ENCODE measurements around the gene RAB35. TPM values are rescaled to one million over a fixed set of nuclear protein-coding genes. Genes with fewer than 3 reads are reported as not detected.

RAB35 gene
- total RNA-seq, 1 donor from 2014 or later: 38.8 TPM

DNA sequence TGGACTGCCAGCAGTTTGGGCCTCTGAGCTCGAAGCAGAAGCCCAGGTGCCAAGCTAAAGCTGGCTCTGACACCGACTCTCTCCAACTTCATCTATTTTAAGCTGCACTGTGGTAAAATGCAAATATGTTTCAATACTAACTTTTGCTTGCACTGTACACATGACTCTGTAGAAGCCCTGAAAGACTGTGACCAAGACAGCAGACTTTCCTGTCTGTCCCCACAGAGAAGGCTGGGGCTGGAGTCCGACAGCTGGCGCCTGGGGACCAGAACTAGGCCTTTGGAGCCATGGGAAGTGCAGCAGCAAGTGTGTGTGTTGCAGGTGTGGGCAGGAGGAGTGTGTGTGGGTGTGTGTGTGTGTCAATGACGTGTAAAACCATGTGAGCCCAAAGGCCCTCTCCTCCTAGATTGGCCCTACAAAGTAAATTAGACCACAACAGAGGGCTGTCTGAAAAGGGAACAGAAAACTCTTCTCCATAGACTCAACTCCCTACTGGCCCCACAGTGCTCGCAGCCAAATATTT is 16.4 kb upstream of the RAB35 start:
- DNase-seq (ENCODE audit: low read depth in 2 of 2): no peak

DNA sequence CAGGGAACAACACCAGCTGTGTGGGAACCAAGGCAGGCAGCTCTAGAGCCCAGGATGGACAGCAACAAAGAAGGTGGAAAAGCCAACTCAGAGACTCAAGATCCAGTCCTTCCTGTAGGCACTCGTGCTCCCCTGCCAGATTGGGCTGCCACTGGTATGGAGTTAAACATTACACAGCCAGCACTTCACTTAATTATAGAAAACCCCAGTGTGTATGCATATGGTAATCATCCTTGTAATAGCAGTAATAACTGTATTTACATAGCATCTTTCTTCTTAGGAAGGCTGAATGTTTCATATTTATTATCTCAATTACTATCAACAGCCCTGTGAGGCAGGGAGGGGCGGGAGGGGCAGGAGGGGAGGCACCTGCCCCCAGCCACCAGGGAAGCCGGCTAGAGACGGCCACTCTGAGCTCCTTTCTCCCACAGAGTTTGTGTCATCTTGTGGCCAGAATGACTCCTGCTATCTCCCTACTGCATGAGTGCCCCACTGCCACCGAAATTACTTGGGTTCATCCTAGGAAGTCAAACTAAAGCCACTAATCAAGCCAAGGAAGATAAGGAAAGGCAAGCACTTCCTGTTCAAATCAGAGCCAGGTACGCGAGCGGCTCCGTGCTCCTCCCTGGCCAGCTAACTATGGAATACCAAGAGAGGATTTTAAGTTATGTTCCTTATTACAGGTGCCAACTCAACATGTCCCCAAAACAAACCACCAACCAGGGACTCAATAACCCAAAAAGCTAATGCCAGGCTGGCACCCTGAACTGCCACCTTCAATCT is 15.7 kb upstream of the RAB35 start:
- no peak for DNase-seq (ENCODE audit: low read depth in 2 of 2)

DNA sequence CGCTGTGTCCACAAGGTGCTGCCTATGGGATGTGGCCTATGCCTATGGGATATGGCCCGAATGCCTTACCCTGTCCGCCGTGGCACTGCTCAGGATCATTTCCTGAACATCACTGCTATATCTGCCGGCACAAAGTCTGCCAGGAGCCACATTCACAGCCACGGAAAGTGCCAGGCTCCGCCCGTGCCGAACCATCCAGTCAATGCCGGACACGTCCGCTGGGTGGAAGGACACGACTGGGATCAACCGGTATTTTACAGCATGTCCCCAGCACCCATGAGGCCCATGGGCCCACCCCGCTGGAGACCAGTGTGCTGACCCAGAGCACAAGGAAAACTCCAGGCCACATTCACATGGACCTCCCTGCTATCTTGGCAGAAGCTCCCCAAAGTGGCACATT is 14.6 kb upstream of the RAB35 start:
- no peak for DNase-seq (ENCODE audit: low read depth in 2 of 2)

DNA sequence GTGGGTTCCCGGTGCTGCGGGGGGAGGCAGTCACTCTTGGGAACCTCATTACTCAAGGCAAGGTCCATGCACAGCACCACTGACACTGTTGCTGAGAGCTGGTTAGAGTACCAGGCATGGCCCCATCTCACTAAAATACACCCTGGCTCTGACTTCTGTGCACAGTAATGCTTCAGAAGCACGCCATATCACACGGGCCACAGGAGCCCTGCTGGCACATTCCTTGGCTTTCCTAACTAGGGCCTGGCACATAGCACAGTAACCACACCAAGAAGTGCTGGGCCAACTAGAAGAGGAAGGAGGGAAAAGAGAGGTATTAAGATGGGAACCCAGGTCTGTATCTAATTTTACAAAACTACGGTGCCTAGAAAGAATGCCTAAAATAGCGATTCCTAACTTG is 13.5 kb upstream of the RAB35 start:
- DNase-seq (ENCODE audit: low read depth in 2 of 2): no peak

DNA sequence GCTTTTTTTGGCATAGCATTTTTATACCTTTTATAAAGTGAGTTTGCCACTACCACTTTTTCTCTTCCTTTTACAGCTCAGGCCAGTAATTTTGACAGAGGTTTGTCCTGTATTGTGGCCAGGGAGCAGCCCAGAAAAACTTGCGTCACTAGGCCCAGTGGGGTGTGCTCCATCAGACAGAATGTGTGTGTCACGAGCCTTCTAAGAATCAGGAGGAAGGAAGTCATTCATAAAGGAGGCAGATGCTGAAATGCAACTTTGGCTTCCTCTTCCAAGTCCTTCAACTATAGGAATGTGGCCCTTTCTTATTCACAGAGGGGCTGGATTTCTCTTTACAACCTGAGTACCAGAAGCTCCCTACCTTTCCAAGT is 10.1 kb upstream of the RAB35 start:
- DNase-seq (ENCODE audit: low read depth in 2 of 2): peak in 1 of 2 donors; percentile 82

DNA sequence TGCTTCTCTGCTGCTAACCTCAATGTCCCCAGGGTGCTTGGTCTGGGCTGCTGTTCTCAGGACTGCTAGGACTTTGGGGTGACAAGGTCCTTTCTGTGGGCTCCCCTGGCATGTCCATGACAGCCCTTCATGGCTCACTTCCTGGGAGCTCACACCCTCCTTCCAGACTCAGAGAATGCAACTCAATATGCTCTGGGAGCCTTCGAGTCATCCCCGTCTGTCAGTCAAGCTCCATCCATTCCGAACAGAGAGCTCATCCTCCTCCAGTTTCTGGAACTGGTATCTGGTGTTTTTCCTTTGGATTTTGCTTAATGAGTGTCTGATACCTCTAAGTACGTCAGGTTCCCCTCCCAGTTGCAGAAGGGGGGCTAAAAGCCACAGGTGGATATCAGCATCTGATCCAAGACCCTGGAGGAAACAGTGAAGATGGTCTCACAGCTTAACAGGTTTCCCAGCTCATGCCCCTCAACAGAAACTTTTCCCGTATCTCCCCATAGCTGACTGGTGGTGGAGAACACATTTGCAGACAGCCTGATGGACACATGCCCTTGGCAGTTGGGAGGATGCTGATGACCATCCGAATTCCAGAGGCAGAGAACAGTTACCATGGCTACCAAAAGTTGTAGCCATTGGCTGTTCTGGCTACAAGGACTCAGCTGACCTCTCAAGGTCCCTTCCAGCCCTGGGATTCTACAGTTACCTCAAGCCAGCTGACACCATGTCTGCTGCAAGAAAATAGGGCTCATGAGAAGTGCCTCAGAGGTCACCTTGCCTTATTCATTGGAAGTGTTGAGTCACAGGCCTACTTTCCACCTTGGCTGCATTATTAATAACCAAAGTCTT is 9.5 kb upstream of the RAB35 start:
- peak in 1 of 2 donors; percentile 72 for DNase-seq (ENCODE audit: low read depth in 2 of 2)

DNA sequence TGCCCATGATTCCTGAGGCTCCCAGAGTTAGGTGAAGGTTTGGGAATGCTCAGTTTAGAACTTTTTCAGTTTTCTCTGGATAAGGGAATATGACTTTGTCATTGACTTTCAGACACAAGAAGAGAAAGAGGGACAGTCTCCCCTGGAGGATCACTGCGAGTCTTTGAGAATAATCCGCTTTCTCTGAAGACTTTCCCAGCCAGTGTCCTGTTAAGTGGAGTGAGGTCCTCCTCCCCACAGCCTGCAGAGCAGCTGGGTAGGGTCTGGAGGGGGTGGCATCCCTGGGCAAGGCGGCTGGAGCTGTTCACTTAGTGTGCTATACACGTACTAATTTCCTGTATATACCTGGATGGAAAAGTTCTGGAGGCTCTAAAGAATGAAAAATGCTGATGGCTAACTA is 8.5 kb upstream of the RAB35 start:
- DNase-seq (ENCODE audit: low read depth in 2 of 2): no peak

DNA sequence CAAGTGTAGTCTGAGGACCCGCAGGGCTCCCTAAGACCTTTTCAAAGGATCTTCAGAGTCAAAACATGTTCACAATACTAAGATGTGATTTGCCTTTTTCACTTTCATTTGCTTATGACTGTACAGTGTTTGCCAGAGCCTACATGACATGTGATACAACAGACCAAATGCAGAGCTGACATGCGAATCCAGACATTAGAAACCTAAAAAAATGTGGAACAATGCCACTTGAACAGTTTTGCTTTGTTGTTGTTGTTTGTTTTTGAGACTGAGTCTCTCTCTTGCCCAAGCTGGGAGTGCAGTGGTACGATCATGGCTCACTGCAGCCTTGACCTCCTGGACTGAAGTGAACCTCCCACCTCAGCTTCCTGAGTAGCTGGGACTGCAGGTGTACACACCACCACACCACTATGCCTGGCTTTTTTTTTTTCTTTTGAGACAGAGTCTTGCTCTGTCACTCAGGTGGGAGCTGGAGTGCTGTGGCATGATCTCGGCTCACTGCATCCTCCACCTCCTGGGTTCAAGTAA is 5.3 kb upstream of the RAB35 start:
- no peak for DNase-seq (ENCODE audit: low read depth in 2 of 2)

DNA sequence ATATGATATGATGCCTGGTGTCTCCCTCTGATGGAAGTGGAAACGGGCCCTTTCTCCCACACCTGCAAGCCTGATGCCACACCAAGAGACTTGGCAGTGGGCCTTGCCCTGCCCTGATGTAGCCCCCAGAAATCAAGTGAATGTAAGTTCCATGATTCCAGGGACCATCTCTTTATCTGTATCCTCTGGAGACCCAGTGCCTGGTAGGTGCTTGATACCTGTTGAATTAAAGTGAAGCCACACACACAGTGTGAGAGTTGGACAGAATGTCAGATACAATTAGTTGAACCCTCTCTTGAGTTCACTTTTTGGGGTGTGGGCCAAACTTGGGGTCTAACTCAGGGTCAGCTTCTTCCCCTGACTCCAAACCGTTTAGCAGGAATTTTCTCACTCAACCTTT is 4.8 kb upstream of the RAB35 start:
- DNase-seq (ENCODE audit: low read depth in 2 of 2): no peak

DNA sequence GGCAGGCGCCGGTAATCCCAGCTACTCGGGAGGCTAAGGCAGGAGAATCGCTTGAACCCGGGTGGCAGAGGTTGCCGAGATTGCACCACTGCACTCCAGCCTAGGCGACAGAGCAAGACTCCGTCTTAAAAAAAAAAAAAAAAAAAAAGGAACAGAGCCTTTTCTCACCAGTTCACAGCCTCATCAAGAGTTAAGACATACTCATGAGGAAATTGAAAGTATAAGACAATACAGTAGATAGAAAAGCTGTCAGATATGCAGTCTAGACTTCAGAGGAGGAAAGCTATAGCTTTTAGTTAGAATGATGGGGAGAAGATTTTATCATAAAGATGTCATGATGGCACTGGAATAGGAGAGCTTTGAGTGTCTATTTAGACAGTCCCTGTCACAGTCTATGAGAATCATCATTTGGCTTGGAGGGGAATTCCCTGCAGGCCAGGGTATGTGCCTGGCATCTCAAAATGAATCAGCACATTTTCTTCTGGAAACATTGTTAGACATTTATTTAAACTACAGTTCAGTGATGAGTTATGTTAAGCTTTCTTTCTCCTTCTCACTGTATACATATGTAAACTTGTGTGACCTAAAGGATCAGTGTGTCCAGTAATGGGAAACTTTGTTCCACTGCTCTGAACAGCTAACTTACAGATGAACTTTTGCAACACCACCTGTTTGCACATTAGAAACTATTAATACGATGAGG is 2.9 kb upstream of the RAB35 start:
- DNase-seq (ENCODE audit: low read depth in 2 of 2): no peak

DNA sequence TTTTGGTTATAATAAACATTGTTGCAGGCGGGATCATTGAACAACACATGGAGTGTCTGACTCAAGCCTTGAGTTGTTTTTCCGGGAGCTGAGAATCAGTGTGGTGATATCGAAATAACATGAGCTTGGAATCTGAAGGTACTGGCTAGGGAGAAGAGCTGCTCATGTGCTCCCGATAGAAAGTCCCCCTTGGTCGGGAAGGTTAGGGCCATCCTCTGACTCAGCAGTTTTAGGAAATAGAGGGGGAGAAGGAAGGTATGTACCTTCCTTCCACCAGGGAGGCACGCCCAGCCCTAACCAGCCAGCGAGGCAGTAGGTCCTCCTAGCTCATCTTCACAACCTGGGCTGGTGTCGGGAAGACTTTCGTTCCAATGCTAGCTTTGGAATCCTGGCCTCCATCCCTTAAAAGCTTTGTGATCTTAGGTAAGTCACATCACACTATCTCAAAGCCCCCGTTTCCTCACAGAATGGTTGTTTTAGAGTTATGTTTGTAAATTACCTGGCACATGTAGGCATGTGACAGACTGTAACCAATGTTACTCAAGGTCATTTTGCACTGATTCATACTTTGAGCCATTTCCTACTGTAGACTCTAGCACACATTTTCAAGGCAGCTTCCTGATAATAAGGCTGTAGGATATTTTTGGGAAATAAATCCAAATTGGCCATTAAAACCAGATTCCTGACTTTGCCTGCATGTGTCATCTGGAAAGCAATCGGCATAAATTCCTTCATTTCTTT is 1.9 kb upstream of the RAB35 start:
- peak; percentile 30 to 67 for DNase-seq (ENCODE audit: low read depth in 2 of 2)

DNA sequence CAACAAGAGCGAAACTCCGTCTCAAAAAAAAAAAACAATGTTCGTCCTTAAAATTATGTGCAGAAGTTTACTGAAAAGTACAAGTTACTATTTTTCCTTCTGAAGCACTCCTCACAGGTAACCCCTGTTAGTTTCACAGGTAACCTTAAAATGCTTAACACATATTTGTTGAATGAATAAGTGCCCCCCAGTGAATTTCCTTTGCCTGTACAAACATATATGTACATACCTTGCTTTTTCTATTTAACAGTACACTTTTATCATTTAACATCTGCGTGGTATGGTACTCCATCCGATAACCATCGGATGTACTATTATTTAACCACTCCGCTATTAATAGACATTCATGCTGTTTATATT is 1.4 kb upstream of the RAB35 start:
- DNase-seq (ENCODE audit: low read depth in 2 of 2): no peak

DNA sequence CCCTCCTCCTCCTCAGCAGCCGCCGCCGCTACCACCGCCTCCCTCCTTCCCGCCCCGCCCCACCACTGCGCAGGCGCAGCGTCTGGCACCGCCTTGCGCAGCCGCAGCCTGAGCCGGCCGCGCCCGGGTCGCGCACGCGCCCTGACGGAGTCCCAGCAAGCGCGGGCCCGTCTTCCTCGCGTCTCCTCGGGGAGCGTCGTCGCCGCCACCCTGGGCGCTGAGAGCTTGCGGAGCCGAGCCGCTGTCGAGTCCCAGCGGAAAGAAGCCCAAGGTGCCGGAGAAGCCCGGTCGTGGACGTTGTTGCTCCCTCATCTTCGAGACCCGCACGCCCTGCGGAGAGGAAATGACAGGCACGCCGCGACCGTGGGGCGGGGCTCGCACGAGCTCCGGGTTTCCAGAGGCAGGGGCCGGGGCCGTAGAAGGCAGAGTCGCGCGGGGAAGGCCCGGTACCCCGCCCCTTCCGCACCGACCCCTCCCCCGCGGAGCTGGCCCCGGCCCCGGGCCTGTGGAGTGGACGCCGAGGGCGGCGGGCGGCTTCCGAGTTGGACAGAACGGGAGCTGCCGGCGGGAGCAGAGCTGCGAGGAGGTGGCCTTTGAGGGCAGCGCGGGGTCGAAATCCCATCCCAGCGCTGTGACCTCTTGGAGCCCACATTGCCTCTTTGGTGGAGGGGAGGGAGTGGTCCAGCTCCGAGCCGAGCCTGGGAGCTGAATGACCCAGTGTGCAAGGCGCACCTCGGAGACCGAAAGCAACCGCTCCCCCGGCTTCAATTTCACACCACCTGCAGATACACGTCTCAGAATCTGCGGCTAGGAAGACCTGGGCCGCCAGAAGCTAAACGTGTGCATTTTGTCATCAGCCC is 469 bp upstream of the RAB35 start:
- DNase-seq (ENCODE audit: low read depth in 2 of 2): peak; percentile 83 to 96

DNA sequence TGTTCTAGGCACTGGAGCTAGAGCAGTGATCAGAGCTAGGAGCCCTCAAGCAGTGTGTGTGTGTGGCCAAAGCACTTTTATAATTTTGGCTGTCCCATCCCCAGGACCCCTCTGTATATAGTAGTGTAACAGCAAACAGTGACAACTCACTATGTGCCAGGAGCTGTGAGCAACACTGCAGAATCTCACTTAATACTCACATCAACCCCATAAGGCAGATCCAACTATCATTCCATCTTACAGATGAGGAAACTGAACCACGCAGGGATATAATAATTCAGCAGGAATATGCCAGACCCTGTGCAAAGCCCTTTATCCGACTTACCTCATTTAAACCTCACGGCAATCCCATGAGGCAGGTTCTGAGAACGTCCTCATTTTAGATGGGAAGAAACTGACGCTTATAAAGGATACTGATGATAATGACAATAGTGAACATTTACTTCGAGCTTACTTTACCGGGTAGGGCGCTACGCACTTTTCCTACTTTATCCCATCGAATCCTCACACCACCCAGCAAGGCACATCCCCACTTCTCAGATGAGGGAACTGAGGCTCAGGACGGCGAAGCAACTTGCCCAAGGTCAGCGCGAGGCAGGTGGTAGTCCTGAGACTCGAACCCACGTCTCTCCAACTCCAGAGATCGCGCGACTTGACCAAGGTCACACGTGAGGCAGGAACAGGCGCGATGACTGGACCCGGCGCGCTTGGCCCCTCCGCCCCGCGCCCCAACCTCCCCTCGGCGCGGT is 687 bp downstream of the RAB35 start:
- peak; percentile 29 to 45 for DNase-seq (ENCODE audit: low read depth in 2 of 2)

DNA sequence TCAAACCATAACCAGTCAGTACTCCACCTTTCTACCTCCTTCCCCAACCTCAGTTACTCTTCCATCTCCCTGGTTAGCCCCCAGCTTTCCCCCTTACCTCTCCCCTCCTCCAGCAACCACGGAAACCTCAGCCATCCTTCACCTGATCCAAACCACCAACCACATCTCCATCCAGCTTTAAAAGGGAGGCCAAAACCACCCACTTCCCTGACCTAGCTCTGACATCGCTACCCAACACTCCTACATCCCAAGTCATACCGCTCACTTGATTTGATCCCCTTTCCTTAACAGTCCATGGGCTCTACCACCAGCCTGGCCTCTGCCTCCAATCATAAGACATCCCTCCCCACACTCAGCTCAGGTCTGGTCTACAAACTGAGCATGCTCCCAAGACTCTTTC is 1.5 kb downstream of the RAB35 start:
- DNase-seq (ENCODE audit: low read depth in 2 of 2): no peak

DNA sequence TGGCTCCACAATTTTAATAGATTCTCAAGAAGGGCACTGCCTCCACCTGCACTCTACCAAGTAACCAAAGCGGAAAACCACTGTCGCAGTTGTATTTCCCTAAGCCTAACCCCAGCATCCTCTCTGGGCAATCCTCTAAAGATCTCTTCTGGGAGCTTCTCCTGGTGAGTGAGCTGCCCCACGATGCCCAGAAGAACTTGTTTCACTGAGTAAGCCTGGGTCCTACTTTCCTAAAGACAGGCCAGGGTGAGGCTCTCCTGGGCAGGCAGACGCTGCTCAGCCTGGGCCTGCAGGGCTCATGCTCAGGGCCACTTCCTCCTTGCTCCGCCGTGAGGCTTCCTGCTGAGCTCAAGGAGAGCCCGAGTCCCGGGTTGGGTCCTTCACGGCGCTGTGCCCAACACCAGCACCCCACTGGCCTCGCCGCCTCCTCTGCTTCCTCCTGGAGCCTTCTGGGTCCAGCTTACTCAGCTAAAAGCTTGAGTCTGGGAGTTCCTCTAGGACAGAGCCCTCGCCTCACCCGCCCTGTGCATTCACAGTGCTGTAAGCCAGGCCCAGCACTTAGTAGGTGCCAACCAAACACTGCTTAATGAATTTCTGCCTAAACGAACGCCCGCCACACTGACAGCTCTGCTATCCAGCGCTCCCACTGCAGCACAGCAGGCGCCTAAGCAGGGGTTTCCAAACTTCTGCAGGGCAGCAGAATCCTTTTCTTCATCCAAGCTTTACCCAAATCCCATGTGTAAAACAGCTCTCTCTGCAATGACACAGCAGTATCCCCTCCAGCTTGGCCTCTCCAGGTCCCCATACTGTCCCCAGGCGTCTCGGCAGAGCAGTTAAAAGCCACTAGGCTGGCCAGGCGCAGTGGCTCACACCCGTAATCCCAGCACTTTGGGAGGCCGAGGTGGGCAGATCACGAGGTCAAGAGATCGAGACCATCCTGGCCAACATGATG is 5.7 kb downstream of the RAB35 start:
- DNase-seq (ENCODE audit: low read depth in 2 of 2): no peak

DNA sequence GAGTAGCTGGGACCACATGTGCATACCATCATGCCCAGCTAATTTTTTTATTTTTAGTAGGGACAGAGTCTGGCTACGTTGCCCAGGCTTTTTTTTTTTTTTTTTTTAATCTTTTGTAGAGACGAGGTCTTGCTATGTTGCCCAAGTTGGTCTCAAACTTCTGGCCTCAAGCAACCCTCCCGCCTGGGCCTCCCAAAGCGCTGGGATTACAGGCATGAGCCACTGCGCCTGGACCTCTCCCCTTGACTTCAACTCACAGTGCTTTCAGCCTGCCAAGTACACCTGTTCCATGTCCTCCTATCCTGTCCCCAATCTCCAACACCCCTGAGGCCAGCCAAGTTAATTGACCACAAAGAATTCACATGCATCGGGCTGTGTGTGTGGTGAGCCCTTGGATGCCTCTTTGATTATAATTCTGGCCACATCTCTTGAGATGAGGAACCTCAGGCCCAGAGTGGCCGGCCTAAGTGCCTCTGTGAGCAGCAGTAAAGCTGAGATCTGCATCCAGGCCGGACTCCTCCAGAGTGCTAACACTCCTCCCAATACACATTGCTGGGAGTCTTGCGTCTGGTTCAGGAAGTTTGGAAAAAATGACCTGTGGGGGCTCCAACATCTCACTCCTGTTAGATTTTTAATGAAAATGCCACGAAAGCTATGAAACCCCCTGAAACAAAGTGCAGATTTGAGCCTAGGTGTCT is 6.8 kb downstream of the RAB35 start:
- DNase-seq (ENCODE audit: low read depth in 2 of 2): no peak

DNA sequence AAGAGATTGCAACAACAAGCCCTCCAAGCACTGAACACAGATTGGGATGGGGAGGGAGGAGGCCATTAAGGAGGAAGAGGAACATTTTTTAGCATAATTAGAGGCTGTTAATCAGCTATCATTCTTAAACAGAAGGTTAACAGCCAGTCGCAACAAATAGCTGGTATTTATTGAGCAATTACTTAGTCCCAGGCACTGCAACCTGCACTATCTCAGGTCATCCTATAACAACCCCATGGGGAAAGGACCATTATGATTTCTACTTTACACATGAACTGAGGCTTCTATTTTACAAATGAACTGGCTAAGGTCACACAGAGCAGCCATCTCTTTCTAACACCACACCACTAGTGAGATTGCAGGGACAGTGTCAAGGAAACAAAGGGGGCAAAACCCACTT is 10.4 kb downstream of the RAB35 start:
- no peak for DNase-seq (ENCODE audit: low read depth in 2 of 2)
